Astrocyte (in vitro differentiated cells and primary cell): ENCODE results near the gene CEP131. TPM values are rescaled to one million over a fixed set of nuclear protein-coding genes. Genes with fewer than 3 reads are reported as not detected.

Experiments used
- DNase-seq: peaks from one replicate; pipeline ENCODE4 v3.0.0-alpha.2; 2010; ENCODE audit warnings: low read depth
- FAIRE-seq: peaks from 2 replicates; lab custom pipeline; 2011; peaks lifted over from hg19 to GRCh38; lab: Jason Lieb, UNC
- H2AFZ ChIP-seq: 2 replicates; pipeline ENCODE4 v1.6.0; 2012; ENCODE audit warnings: low read depth, low read length, inconsistent platforms
- H3K27ac ChIP-seq: 2 replicates; pipeline ENCODE4 v1.5.1; 2011; ENCODE audit warnings: low read depth, low read length, inconsistent platforms
- H3K27me3 ChIP-seq: 2 replicates; pipeline ENCODE4 v1.6.0; 2011; ENCODE audit warnings: low read length, inconsistent platforms; ENCODE audit not compliant: insufficient read depth
- H3K36me3 ChIP-seq: 2 replicates; pipeline ENCODE4 v1.5.1; 2011; ENCODE audit warnings: low read length, inconsistent platforms; ENCODE audit not compliant: insufficient read depth
- H3K4me1 ChIP-seq: 2 replicates; pipeline ENCODE4 v1.5.1; 2011; ENCODE audit warnings: low read length, inconsistent platforms; ENCODE audit not compliant: insufficient read depth
- H3K4me2 ChIP-seq: 2 replicates; pipeline ENCODE4 v1.6.0; 2012; ENCODE audit warnings: low read length, inconsistent platforms
- H3K4me3 ChIP-seq: 2 replicates; pipeline ENCODE4 v1.5.1; 2011; ENCODE audit warnings: low read depth, mild to moderate bottlenecking, low read length, inconsistent platforms; ENCODE audit not compliant: insufficient read depth
- H3K79me2 ChIP-seq: 2 replicates; pipeline ENCODE4 v1.6.0; 2012; ENCODE audit warnings: mild to moderate bottlenecking, low read length, inconsistent platforms; ENCODE audit not compliant: insufficient read depth
- H3K9ac ChIP-seq: 2 replicates; pipeline ENCODE4 v1.6.0; 2012; ENCODE audit warnings: mild to moderate bottlenecking, low read length, inconsistent platforms
- H3K9me3 ChIP-seq: 2 replicates; pipeline ENCODE4 v1.5.1; 2012; ENCODE audit warnings: low read depth, mild to moderate bottlenecking, low read length, inconsistent platforms; ENCODE audit not compliant: insufficient read depth
- H4K20me1 ChIP-seq: 2 replicates; pipeline ENCODE4 v1.6.0; 2012; ENCODE audit warnings: low read length, inconsistent platforms; ENCODE audit not compliant: insufficient read depth
- H3K27ac Mint-ChIP-seq: one replicate; pipeline ENCODE4 v1.8.0; 2021; ENCODE audit warnings: mild to moderate bottlenecking, mixed read lengths; ENCODE audit not compliant: unreplicated experiment
- H3K27me3 Mint-ChIP-seq: one replicate; pipeline ENCODE4 v1.8.0; 2021; ENCODE audit warnings: low read depth, mixed read lengths; ENCODE audit not compliant: unreplicated experiment
- H3K36me3 Mint-ChIP-seq: one replicate; pipeline ENCODE4 v1.8.0; 2021; ENCODE audit warnings: low read depth, mixed read lengths; ENCODE audit not compliant: unreplicated experiment
- H3K4me1 Mint-ChIP-seq: one replicate; pipeline ENCODE4 v1.8.0; 2021; ENCODE audit warnings: low read depth, mixed read lengths; ENCODE audit not compliant: unreplicated experiment
- H3K4me3 Mint-ChIP-seq: one replicate; pipeline ENCODE4 v1.8.0; 2021; ENCODE audit warnings: mild to moderate bottlenecking, moderate library complexity, mixed read lengths; ENCODE audit not compliant: unreplicated experiment
- H3K9me3 Mint-ChIP-seq: one replicate; pipeline ENCODE4 v1.8.0; 2021; ENCODE audit warnings: mild to moderate bottlenecking, mixed read lengths; ENCODE audit not compliant: unreplicated experiment
- CTCF ChIP-seq: IDR thresholded peaks from 2 replicates; pipeline ENCODE4 v1.5.1; 2011; ENCODE audit warnings: low read depth, mild to moderate bottlenecking, inconsistent platforms, low read length, moderate library complexity; ENCODE audit not compliant: insufficient read depth
- EZH2 ChIP-seq: IDR thresholded peaks from 2 replicates; pipeline ENCODE4 v1.6.1; 2012; ENCODE audit warnings: mild to moderate bottlenecking, low read length, inconsistent platforms; ENCODE audit not compliant: insufficient read depth
- total RNA-seq: library from RNA; stranded (reverse); gene quantifications from 2 replicates; pipeline ENCODE4 v1.2.1, GENCODE V29; 2021

Gene CEP131
- total RNA-seq, 1 donor from 2014 or later = 5.8 TPM

DNA sequence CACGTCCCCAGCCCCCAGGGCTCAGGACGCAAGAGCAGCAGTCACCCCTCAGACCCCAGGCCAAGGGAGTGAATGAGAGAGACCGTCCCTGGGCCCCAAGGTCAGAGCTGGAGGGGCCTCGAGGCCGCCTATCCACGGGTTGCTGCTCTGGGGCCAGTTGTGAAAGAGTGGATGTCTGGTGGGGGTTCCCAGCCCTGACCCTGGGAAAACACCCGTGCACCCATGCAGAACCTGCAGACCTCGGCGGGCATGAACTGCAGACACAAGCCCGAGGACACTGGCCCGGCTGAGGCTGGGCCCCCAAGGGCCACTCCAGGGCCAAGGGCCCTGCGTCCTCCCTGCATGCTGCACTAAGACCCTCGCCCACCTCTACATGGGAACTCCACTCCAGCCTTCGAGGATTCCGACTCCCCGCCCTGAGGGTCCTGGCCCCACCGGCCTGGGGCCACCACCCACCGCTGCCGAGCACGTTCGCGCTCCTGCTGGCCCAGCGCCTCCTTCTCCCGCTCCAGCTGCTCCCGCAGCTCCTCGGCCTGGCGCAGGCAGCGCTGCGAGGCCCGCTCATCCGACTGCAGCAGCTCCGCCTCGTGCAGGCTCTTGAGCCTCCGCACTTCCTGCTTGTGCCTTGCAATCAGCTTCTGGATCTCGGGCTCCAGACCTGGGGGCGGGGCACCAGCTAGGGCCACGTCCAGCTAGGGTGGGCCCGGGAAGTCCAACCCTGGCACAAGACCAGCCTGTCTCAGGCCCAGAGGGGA, 29.1 kb downstream of the CEP131 start:
- Mint-ChIP-seq H3K4me1 (no peaks in the 10 kb centered on the region), H3K4me3 (no peak overlapping the region), H3K9me3 (no peaks in the 10 kb centered on the region), H3K27me3 (no peaks in the 10 kb centered on the region), H3K36me3 (peaks cover 3% of the 10 kb centered on the region), H3K27ac (no peak overlapping the region)
- FAIRE-seq = no peak
- H3K9ac ChIP-seq = no peak overlapping the region
- DNase-seq = no peak
- no peak overlapping the region for H3K4me3 ChIP-seq
- no peaks in the 10 kb centered on the region for H3K27me3 ChIP-seq
- TF ChIP-seq CTCF = no peak
- no peak for TF ChIP-seq EZH2
- H3K79me2 ChIP-seq = no peaks in the 10 kb centered on the region
- no peaks in the 10 kb centered on the region for H3K36me3 ChIP-seq
- H2AFZ ChIP-seq = no peak overlapping the region
- no peak overlapping the region for H3K27ac ChIP-seq
- no peaks in the 10 kb centered on the region for H3K4me1 ChIP-seq
- H3K9me3 ChIP-seq = no peaks in the 10 kb centered on the region
- H3K4me2 ChIP-seq = no peak overlapping the region
- H4K20me1 ChIP-seq = no peaks in the 10 kb centered on the region

- FAIRE-seq = no peak
- H3K9me3 Mint-ChIP-seq = no peaks in the 10 kb centered on the region
Measured at GRCh38 chr17:81193051-81193410, 29.7 kb downstream of the CEP131 start.

More at GRCh38 chr17:81193051-81193410, 29.7 kb downstream of the CEP131 start:
- DNase-seq = no peak
- no peak overlapping the region for H3K4me2 ChIP-seq
- peaks cover 3% of the 10 kb centered on the region for H3K36me3 Mint-ChIP-seq
- H3K4me3 ChIP-seq = no peak overlapping the region
- H3K27ac Mint-ChIP-seq = no peak overlapping the region
- no peaks in the 10 kb centered on the region for H3K4me1 ChIP-seq
- no peak overlapping the region for H3K9ac ChIP-seq
- H4K20me1 ChIP-seq = no peaks in the 10 kb centered on the region
- no peak overlapping the region for H2AFZ ChIP-seq
- H3K27me3 Mint-ChIP-seq = no peaks in the 10 kb centered on the region
- H3K79me2 ChIP-seq = no peaks in the 10 kb centered on the region
- no peaks in the 10 kb centered on the region for H3K4me1 Mint-ChIP-seq
- no peak for TF ChIP-seq CTCF
- no peak for TF ChIP-seq EZH2
- no peak overlapping the region for H3K4me3 Mint-ChIP-seq
- H3K36me3 ChIP-seq = no peaks in the 10 kb centered on the region
- H3K27me3 ChIP-seq = no peaks in the 10 kb centered on the region
- no peak overlapping the region for H3K27ac ChIP-seq
- no peaks in the 10 kb centered on the region for H3K9me3 ChIP-seq
